Activated B cell treated with CpG ODN at 0.5 μM for 24 hours (primary cell): ENCODE results near the gene PEX19. TPM values are rescaled to one million over a fixed set of nuclear protein-coding genes. Genes with fewer than 3 reads are reported as not detected.
"Not testable (repeated sequence)": the region's sequence is repeated elsewhere in the genome, so short reads cannot be mapped to it uniquely, and the experiment has no call there.

Experiments used
- ATAC-seq: fragments of 200-7000 bp; cut with Tn5 transposase; one replicate; pipeline ENCODE4 v1.10.0; 2021; ENCODE audit warnings: low read depth, mild to moderate bottlenecking, moderate library complexity
- CTCF ChIA-PET: fragments of 350-600 bp; sonication (Branson Sonifier 250); formaldehyde crosslinking; loops from one replicate; lab custom pipeline; 2021; ENCODE audit warnings: antibody characterized with exemption; lab: Charles Lee
- POLR2A ChIA-PET: fragments of 350-600 bp; sonication (Branson Sonifier 250); formaldehyde crosslinking; loops from one replicate; lab custom pipeline; 2021; ENCODE audit warnings: antibody characterized with exemption; lab: Charles Lee
- DNase-seq: peaks from one replicate; pipeline ENCODE4 v3.0.0; 2022
- H3K27ac Mint-ChIP-seq: one replicate; pipeline ENCODE4 v1.8.0; 2020; ENCODE audit warnings: mixed read lengths
- H3K27me3 Mint-ChIP-seq: one replicate; pipeline ENCODE4 v1.8.0; 2021; ENCODE audit warnings: mixed read lengths
- H3K36me3 Mint-ChIP-seq: one replicate; pipeline ENCODE4 v1.8.0; 2021; ENCODE audit warnings: low read depth, mixed read lengths
- H3K4me1 Mint-ChIP-seq: one replicate; pipeline ENCODE4 v1.8.0; 2021; ENCODE audit warnings: mixed read lengths
- H3K4me3 Mint-ChIP-seq: one replicate; pipeline ENCODE4 v1.8.0; 2020; ENCODE audit warnings: mild to moderate bottlenecking, mixed read lengths
- H3K9me3 Mint-ChIP-seq: one replicate; pipeline ENCODE4 v1.8.0; 2020; ENCODE audit warnings: mixed read lengths
- intact Hi-C: fragments of 100-400 bp; cut with micrococcal nuclease; formaldehyde crosslinking; loops from one replicate; pipeline ENCODE4 v1.15.1; 2024
- total RNA-seq: library from RNA; stranded (reverse); gene quantifications from 2 replicates; pipeline ENCODE4 v1.2.3, GENCODE V29; 2022
- TF ChIP-seq, protein P1 (sequence below): fragments of 200-600 bp; IDR thresholded peaks from one replicate; pipeline ENCODE4 v1.8.0; 2022; ENCODE audit warnings: antibody characterized with exemption, mild to moderate bottlenecking

PEX19 gene
- total RNA-seq, 1 donor from 2014 or later: 50.3 TPM

DNA sequence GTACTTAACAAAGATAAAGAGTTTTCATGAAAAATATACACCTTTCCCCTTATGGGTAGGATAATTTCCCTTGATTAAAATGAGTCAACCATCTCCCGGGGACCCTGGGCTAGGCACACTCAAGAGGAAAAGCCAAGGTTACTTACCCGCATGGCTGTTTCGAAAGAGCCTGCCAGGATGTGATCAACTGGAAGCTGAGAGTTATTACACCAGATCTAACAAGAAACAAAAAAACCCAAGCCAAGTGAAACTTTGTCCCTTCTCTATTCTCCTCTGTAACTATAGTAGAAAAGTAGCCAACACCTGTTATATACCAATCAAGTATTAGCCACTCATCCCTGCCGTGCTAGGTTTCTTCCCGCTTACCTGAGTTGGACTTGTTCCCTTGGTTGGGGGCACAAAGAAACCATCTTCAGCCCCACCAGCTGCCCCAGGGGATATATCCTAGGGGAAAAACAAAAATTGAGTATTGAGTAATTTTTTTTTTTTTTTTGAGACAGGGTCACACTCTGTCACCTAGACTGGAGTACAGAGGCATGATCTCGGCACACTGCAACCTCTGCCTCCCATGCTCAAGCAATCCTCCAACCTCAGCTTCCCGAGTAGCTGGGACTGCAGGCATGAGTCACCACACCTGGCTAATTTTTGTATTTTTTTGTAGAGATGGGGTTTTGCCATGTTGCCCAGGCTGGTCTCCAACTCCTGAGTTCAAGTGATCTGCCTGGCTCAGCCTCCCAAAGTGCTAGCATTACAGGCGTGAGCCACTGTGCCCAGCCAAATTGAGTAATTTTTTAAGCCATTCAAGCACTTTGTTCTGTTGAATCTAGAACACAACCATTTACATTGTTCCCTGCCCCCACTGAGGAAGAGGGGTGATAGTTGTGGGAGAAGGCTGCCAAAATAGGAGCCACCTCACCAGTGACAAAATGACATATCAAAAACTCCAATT is 8.4 kb upstream of the PEX19 start:
- intact Hi-C loops: loop anchor here (5.0 kb wide), 1 partner anchor 41 kb away; no protein-coding TSS in a partner anchor
- DNase-seq (no peak), ATAC-seq (no peak)
- H3K4me1 Mint-ChIP-seq: peaks cover 4% of the 10 kb centered on the region
- ChIA-PET CTCF (interaction anchor here (0.8 to 5.5 kb wide), 16 partner anchors 13 to 196 kb away, joined by 3 to 88 read pairs (median 12); partner anchors contain the start of genes CASQ1, DCAF8, IGSF8 and PEA15), POLR2A (no interaction called here)
- TF ChIP-seq, protein P1, sequence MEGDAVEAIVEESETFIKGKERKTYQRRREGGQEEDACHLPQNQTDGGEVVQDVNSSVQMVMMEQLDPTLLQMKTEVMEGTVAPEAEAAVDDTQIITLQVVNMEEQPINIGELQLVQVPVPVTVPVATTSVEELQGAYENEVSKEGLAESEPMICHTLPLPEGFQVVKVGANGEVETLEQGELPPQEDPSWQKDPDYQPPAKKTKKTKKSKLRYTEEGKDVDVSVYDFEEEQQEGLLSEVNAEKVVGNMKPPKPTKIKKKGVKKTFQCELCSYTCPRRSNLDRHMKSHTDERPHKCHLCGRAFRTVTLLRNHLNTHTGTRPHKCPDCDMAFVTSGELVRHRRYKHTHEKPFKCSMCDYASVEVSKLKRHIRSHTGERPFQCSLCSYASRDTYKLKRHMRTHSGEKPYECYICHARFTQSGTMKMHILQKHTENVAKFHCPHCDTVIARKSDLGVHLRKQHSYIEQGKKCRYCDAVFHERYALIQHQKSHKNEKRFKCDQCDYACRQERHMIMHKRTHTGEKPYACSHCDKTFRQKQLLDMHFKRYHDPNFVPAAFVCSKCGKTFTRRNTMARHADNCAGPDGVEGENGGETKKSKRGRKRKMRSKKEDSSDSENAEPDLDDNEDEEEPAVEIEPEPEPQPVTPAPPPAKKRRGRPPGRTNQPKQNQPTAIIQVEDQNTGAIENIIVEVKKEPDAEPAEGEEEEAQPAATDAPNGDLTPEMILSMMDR: no peak
- H3K27me3 Mint-ChIP-seq: no peaks in the 10 kb centered on the region
- H3K27ac Mint-ChIP-seq: no peak overlapping the region
- H3K36me3 Mint-ChIP-seq: peaks cover 96% of the 10 kb centered on the region
- H3K4me3 Mint-ChIP-seq: no peak overlapping the region
- H3K9me3 Mint-ChIP-seq: no peaks in the 10 kb centered on the region

DNA sequence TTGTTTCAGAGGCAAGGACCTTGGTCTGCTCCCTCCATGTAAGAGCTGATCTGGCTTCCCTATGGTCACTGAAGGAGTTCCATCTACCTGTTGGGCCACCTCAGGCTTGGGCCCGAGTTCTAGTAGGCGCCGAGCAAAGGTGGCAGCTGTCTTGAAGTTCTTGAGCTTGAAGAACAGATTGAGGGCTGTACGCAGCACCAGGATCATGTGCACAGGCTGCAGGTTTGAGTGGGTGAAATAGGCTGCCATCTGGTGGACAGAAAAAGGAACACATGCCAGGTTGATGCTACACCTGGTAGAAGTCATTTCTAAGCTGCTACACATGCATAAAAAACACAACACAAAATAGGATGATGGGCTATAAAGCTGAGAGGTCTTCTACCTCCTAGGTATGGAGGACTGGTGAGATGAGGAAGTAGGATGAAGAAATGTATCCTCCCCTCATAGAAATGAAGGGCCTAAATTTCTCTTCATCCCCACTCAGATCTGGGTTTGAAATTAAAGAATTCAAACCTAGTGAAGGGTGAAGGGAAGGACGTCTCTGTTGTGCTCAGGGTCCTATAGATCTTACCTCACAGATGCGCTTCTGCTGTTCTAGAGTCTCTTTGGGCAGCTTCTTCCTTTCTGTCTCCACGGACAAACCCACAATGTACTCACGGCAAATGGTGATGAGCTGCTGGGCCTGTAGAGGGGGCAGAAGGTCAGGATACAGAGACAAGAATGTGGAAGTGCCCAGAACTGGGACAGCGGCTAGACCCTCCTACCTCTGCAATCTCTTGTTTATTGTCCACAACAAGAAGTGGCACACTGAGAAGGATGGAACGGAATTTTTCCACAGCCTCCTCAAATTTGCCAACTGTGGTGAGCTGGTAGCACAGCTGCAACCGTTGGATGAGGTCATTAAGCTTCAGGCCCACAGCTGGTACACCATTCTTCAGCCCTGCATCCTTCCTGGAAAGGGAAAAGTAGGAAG is 6.6 kb upstream of the PEX19 start:
- intact Hi-C loops: loop anchor here (1.0 to 5.0 kb wide), 5 partner anchors 29 to 190 kb away; partner anchors contain the start of gene DCAF8
- Mint-ChIP-seq H3K27ac (no peak overlapping the region), H3K4me1 (peaks cover 4% of the 10 kb centered on the region), H3K27me3 (no peaks in the 10 kb centered on the region), H3K4me3 (no peak overlapping the region), H3K36me3 (peaks cover 81% of the 10 kb centered on the region), H3K9me3 (no peaks in the 10 kb centered on the region)
- POLR2A ChIA-PET: interaction anchor here (0.5 to 2.2 kb wide), 5 partner anchors 28 to 190 kb away, joined by 4 to 9 read pairs (median 7); partner anchors contain the start of gene CASQ1
- ATAC-seq: peak; percentile 96
- CTCF ChIA-PET: interaction anchor here (0.5 to 5.5 kb wide), 56 partner anchors 8 to 384 kb away, joined by 3 to 88 read pairs (median 5); partner anchors contain the start of genes CASQ1, DCAF8, IGSF8 and PEA15
- TF ChIP-seq, protein P1: peak; percentile 70
- peak; percentile 23 for DNase-seq

DNA sequence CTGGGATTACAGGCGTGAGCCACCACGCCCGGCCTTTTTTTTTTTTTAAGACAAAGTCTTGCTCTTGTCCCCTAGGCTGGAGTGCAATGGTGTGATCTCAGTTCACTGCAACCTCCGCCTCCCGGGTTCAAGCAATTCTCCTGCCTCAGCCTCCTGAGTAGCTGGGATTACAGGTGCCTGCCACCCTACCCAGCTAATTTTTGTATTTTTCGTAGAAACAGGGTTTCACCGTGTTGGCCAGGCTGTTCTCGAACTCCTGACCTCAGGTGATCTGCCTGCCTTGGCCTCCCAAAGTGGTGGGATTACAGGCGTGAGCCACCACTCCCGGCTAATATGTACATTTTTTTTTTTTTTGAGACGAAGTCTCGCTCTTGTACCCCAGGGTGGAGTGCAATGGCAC is 2.8 kb upstream of the PEX19 start:
- intact Hi-C loops, H3K9me3 Mint-ChIP-seq, H3K27me3 Mint-ChIP-seq, ATAC-seq, H3K4me3 Mint-ChIP-seq, H3K27ac Mint-ChIP-seq, DNase-seq: not testable (repeated sequence)
- ChIA-PET POLR2A (interaction anchor here (0.8 kb wide), 1 partner anchor 25 kb away, joined by 4 read pairs; the partner anchor contains the start of gene DCAF8), CTCF (interaction anchor here (0.9 to 5.5 kb wide), 3 partner anchors 36 to 186 kb away, joined by 4 to 88 read pairs (median 8); no protein-coding TSS in a partner anchor)
- peaks cover 51% of the 10 kb centered on the region for H3K36me3 Mint-ChIP-seq
- peaks cover 23% of the 10 kb centered on the region for H3K4me1 Mint-ChIP-seq

DNA sequence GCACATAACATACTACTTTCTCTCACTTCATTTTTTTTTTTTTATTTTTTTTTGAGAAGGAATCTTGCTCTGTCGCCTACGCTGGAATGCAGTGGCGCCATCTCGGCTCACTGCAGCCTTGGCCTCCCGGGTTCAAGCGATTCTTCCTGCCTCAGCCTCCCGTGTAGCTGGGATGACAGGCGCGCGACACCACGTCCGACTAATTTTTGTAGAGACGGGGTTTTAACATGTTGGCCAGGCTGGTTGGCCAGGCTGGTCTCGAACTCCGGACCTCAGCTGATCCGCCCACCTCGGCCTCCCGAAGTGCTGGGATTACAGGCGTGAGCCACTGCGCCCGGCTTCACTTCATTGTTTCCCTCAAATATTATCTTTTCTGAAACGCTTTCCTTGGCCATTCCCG is 573 bp upstream of the PEX19 start:
- Mint-ChIP-seq H3K4me3 (peak overlapping the region; percentile 95), H3K36me3 (peaks cover 51% of the 10 kb centered on the region), H3K4me1 (peaks cover 24% of the 10 kb centered on the region), H3K9me3 (no peaks in the 10 kb centered on the region), H3K27ac (peak overlapping the region; percentile 87), H3K27me3 (no peaks in the 10 kb centered on the region)
- intact Hi-C loops: loop anchor here (1.0 kb wide), 1 partner anchor 23 kb away; the partner anchor contains the start of gene DCAF8
- TF ChIP-seq, protein P1: no peak
- POLR2A ChIA-PET: interaction anchor here (0.7 to 2.3 kb wide), 13 partner anchors 13 to 187 kb away, joined by 3 to 46 read pairs (median 3); partner anchors contain the start of genes DCAF8 and IGSF8
- no peak for DNase-seq
- ATAC-seq: no peak
- CTCF ChIA-PET: interaction anchor here (1.5 to 1.9 kb wide), 3 partner anchors 33 to 182 kb away, joined by 4 to 8 read pairs (median 7); no protein-coding TSS in a partner anchor
